HT1080 (cell line): Measurements from ENCODE around the gene PRKCA. TPM values are rescaled to one million over a fixed set of nuclear protein-coding genes. Genes with fewer than 3 reads are reported as not detected.
"Not testable (repeated sequence)": the region's sequence is repeated elsewhere in the genome, so short reads cannot be mapped to it uniquely, and the experiment has no call there.

Experiments used
- DNase-seq: peaks from one replicate; pipeline ENCODE4 v3.0.0-alpha.2; 2015; ENCODE audit warnings: low read depth
- total RNA-seq: library from RNA; depleted of rRNA; stranded (reverse); fragments of >200 nt; shearing (Covaris generic); gene quantifications from 2 replicates; pipeline ENCODE4 v1.2.3, GENCODE V29; 2014

Gene PRKCA
- total RNA-seq, 1 experiment from 2014 or later, result 24.1 TPM

GRCh38 chr17:66602659-66603384 lies 300.4 kb downstream of the PRKCA start:
- DNase-seq, result no peak

GRCh38 chr17:66604376-66604775 lies 302.0 kb downstream of the PRKCA start:
- DNase-seq, result no peak

- DNase-seq, result no peak
Measured at GRCh38 chr17:66605541-66605940, 303.1 kb downstream of the PRKCA start.

- peak; percentile 9 for DNase-seq
Measured at GRCh38 chr17:66610361-66611133, 308.1 kb downstream of the PRKCA start.

- DNase-seq, result no peak
Measured at GRCh38 chr17:66611397-66611796, 309.0 kb downstream of the PRKCA start.

GRCh38 chr17:66612993-66613392 lies 310.6 kb downstream of the PRKCA start:
- DNase-seq, result no peak

GRCh38 chr17:66614469-66614868 lies 312.1 kb downstream of the PRKCA start:
- no peak for DNase-seq

- no peak for DNase-seq
Measured at GRCh38 chr17:66619206-66619605, 316.8 kb downstream of the PRKCA start.

- DNase-seq, result no peak
Measured at GRCh38 chr17:66620528-66620927, 318.1 kb downstream of the PRKCA start.

- DNase-seq, result not testable (repeated sequence)
Measured at GRCh38 chr17:66624630-66625029, 322.2 kb downstream of the PRKCA start.

- DNase-seq, result peak; percentile 37
Measured at GRCh38 chr17:66625311-66625767, 322.9 kb downstream of the PRKCA start.

- DNase-seq, result no peak
Measured at GRCh38 chr17:66627985-66628384, 325.6 kb downstream of the PRKCA start.

- no peak for DNase-seq
Measured at GRCh38 chr17:66629762-66630161, 327.3 kb downstream of the PRKCA start.

- DNase-seq, result no peak
Measured at GRCh38 chr17:66630379-66630778, 328.0 kb downstream of the PRKCA start.

GRCh38 chr17:66630828-66631472 lies 328.5 kb downstream of the PRKCA start:
- no peak for DNase-seq

- no peak for DNase-seq
Measured at GRCh38 chr17:66632731-66633130, 330.3 kb downstream of the PRKCA start.

GRCh38 chr17:66633317-66633965 lies 331.0 kb downstream of the PRKCA start:
- peak; percentile 29 for DNase-seq

GRCh38 chr17:66634193-66634592 lies 331.8 kb downstream of the PRKCA start:
- no peak for DNase-seq

- no peak for DNase-seq
Measured at GRCh38 chr17:66635386-66636045, 333.1 kb downstream of the PRKCA start.

GRCh38 chr17:66636111-66636510 lies 333.7 kb downstream of the PRKCA start:
- peak; percentile 57 for DNase-seq

GRCh38 chr17:66637491-66637890 lies 335.1 kb downstream of the PRKCA start:
- no peak for DNase-seq
